Liver (tissue), 9 donors: Measurements from ENCODE around the gene DAPK2. TPM values are rescaled to one million over a fixed set of nuclear protein-coding genes. Genes with fewer than 3 reads are reported as not detected.

Source experiments
- DNase-seq: peaks from one replicate; pipeline ENCODE4 v3.0.0-alpha.2; 2017; ENCODE audit warnings: low spot score
- H3K27ac ChIP-seq, 2 donors: one replicate each; pipeline ENCODE4 v1.7.0; 2013; ENCODE audit warnings: inconsistent platforms in 2 of 2, low read length in 2 of 2, control low read depth in 1 of 2, low read depth in 1 of 2, mild to moderate bottlenecking in 1 of 2
- H3K27me3 ChIP-seq, 4 donors: one replicate each; pipeline versions ENCODE4 v1.6.1 to v1.7.0; 2013; ENCODE audit warnings: low read length in 3 of 4, inconsistent platforms in 1 of 4, mild to moderate bottlenecking in 1 of 4, moderate library complexity in 1 of 4; ENCODE audit not compliant: control insufficient read depth in 4 of 4, insufficient read depth in 4 of 4
- H3K36me3 ChIP-seq, 4 donors: one replicate each; pipeline versions ENCODE4 v1.6.1 to v1.7.0; 2013; ENCODE audit warnings: low read length in 3 of 4, mild to moderate bottlenecking in 3 of 4, low read depth in 1 of 4, moderate library complexity in 1 of 4; ENCODE audit not compliant: control insufficient read depth in 4 of 4, insufficient read depth in 3 of 4
- H3K4me1 ChIP-seq, 4 donors: one replicate each; pipeline versions ENCODE4 v1.6.1 to v1.7.0; 2013; ENCODE audit warnings: low read length in 3 of 4, mild to moderate bottlenecking in 3 of 4, moderate library complexity in 1 of 4; ENCODE audit not compliant: control insufficient read depth in 4 of 4, insufficient read depth in 4 of 4
- H3K4me3 ChIP-seq, 3 donors: one replicate each; pipeline versions ENCODE4 v1.6.1 to v1.7.0; 2013; ENCODE audit warnings: low read length in 3 of 3, control low read depth in 1 of 3, low read depth in 1 of 3, mild to moderate bottlenecking in 1 of 3
- H3K9ac ChIP-seq, 2 donors: one replicate each; pipeline ENCODE4 v1.7.0; 2013; ENCODE audit warnings: low read length in 2 of 2, mild to moderate bottlenecking in 2 of 2, moderate library complexity in 2 of 2, control low read depth in 1 of 2, low read depth in 1 of 2
- H3K9me3 ChIP-seq, 4 donors: one replicate each; pipeline versions ENCODE4 v1.6.1 to v1.7.0; 2013; ENCODE audit warnings: low read length in 3 of 4; ENCODE audit not compliant: control insufficient read depth in 4 of 4
- ATF3 ChIP-seq: IDR thresholded peaks from 2 replicates; pipeline ENCODE4 v1.6.1; 2016; ENCODE audit warnings: antibody characterized with exemption
- EGR1 ChIP-seq, 2 donors: IDR thresholded peaks; 2 replicates each; pipeline ENCODE4 v1.6.1; 2016 to 2018; ENCODE audit warnings: antibody characterized with exemption in 2 of 2, low read depth in 2 of 2
- FOXA1 ChIP-seq: IDR thresholded peaks from 2 replicates; pipeline ENCODE4 v1.6.1; 2016; ENCODE audit warnings: antibody characterized with exemption
- FOXA2 ChIP-seq: IDR thresholded peaks from 2 replicates; pipeline ENCODE4 v1.6.1; 2016; ENCODE audit warnings: antibody characterized with exemption
- GABPA ChIP-seq, 2 donors: IDR thresholded peaks in 1 of 2; conservative IDR thresholded peaks in 1 of 2; 2 replicates each; pipeline ENCODE4 v1.6.1; 2016; ENCODE audit warnings: antibody characterized with exemption in 2 of 2, mild to moderate bottlenecking in 1 of 2, moderate library complexity in 1 of 2
- HNF4A ChIP-seq, 2 donors: conservative IDR thresholded peaks; 2 replicates each; pipeline ENCODE4 v1.6.1; 2016; ENCODE audit warnings: antibody characterized with exemption in 2 of 2, mild to moderate bottlenecking in 2 of 2
- HNF4G ChIP-seq: IDR thresholded peaks from 2 replicates; pipeline ENCODE4 v1.6.1; 2016; ENCODE audit warnings: antibody characterized with exemption
- JUND ChIP-seq, 2 donors: IDR thresholded peaks; 2 replicates each; pipeline ENCODE4 v1.6.1; 2016; ENCODE audit warnings: antibody characterized with exemption in 2 of 2
- NR2F2 ChIP-seq: IDR thresholded peaks from 2 replicates; pipeline ENCODE4 v1.6.1; 2016; ENCODE audit warnings: antibody characterized with exemption
- REST ChIP-seq: IDR thresholded peaks from 2 replicates; pipeline ENCODE4 v1.6.1; 2016; ENCODE audit warnings: antibody characterized with exemption, mild to moderate bottlenecking
- RXRA ChIP-seq, 2 donors: IDR thresholded peaks; 2 replicates each; pipeline ENCODE4 v1.6.1; 2017 to 2018; ENCODE audit warnings: antibody characterized with exemption in 2 of 2, mild to moderate bottlenecking in 1 of 2
- TAF1 ChIP-seq: conservative IDR thresholded peaks from 2 replicates; pipeline ENCODE4 v1.6.1; 2016; ENCODE audit warnings: antibody characterized with exemption, mild to moderate bottlenecking
- WGBS: extraction: QIAGEN DNeasy Blood & Tissue Kit; methylation state at CpG from one replicate; pipeline ENCODE4 v1.1.7; 2013; 5-methylcytosine and 5-hydroxymethylcytosine counted together
- polyA plus RNA-seq, 2 donors: library from polyadenylated mRNA; stranded (reverse) in 1 of 2; unstranded in 1 of 2; fragments of 200-250 nt in 1 of 2; fragments of >200 nt in 1 of 2; fragmentation: Nextera tagmentation in 1 of 2; extraction: Ambion mirVana in 1 of 2; gene quantifications; one replicate each; pipeline versions ENCODE4 v1.2.1 to v1.2.3, GENCODE V29; 2013 to 2015
- total RNA-seq, 2 donors: library from RNA; depleted of rRNA; stranded (reverse); fragments of >200 nt; gene quantifications; one replicate each; pipeline ENCODE4 v1.2.3, GENCODE V29; 2014
- TF ChIP-seq, protein P1 (sequence below): IDR thresholded peaks from 2 replicates; pipeline ENCODE4 v1.6.1; 2016; ENCODE audit warnings: antibody characterized with exemption
- TF ChIP-seq, protein P2 (sequence below): IDR thresholded peaks from 2 replicates; pipeline ENCODE4 v1.6.1; 2016; ENCODE audit warnings: antibody characterized with exemption
- donor health status: healthy.
- donor health status: healthy.
- donor health status: healthy.
- donor health status: healthy.
- donor health status: healthy.

DAPK2 gene
- total and polyA plus RNA-seq, 4 donors = 1.0 to 3.6 (median 1.1) TPM

DNA sequence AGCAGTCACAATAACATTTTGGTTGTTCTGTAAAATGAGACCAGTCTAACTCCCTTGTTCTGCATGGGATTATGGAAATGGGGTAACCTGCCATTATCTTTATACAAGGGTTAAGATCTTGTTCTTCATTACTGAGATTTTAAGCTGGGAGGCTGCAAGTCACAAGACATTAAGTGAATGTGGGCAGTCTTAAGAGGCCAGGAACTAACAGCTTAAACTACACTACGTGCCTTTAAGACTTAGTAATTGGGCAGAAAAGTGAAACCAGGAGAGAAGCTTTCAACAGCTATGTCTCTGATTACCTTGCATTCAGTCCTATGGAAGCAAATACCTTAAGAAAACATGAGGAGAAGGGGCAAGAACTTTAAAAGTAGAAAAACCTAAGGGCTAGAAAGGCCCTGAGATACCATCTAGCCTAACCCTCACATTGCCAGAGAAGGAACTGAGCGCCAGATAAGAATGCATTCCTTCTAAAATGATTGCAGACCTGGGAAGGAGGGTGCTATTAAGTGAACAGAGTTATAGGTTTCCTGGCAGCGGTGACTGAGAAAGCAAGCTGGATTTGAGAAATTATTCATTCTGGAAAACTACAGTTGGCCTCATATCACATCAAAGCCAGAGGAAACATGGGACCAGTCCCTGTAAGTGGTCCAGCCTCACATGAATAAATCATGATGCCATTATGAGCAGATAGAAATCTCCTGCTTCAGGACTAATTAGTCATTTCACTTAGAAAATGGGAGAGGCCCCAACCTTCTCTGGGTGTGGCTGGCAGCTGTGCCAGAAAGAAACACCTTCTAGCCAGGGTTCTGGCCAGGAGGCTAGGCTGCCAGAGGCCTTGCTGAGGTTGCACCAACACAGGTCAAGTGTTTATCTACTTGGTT lies 32.9 kb downstream of the DAPK2 start:
- no peak overlapping the region for H3K27ac ChIP-seq

DNA sequence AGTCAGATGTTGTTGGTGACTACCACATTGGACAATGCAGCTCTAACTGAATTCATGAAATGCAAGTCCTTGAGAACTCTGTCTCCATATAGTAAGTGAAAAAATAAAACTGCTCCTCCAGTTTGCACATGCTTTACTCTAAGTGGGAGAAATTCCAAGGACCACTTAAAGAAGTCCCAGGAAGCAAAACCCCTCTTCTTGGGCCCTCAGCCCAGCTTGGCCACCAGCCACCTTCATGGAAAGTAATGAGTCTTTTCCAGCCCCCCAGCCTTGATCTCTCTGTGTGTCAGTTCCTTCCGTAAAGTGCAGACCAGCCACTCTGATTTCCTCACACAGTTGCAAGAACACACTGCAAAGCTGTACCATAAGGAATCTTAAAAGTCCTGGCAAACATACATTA lies 34.5 kb downstream of the DAPK2 start:
- Histone ChIP-seq H3K36me3 (no peaks in the 10 kb centered on the region), H3K27ac (no peak overlapping the region), H3K9me3 (no peaks in the 10 kb centered on the region), H3K4me3 (no peak overlapping the region), H3K4me1 (peaks cover 0 to 18% (median 6%) of the 10 kb centered on the region in 4 donors), H3K9ac (no peak overlapping the region), H3K27me3 (no peaks in the 10 kb centered on the region)
- WGBS = 83% methylated on average over 1 of the region's 1 CpG
- no peak for DNase-seq
- no peak for TF ChIP-seq RXRA (IDR thresholded peaks at IDR 0.05)
- TF ChIP-seq GABPA (IDR thresholded peaks at IDR 0.05 in 1 of 2, conservative IDR thresholded peaks at IDR 0.05 in 1 of 2) = no peak
- TF ChIP-seq EGR1 (IDR thresholded peaks at IDR 0.05; ENCODE audit: low read depth in 2 of 2) = no peak
- TF ChIP-seq, protein P1, sequence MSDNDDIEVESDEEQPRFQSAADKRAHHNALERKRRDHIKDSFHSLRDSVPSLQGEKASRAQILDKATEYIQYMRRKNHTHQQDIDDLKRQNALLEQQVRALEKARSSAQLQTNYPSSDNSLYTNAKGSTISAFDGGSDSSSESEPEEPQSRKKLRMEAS = no peak
- TF ChIP-seq ATF3 = no peak
- TF ChIP-seq, protein P2, sequence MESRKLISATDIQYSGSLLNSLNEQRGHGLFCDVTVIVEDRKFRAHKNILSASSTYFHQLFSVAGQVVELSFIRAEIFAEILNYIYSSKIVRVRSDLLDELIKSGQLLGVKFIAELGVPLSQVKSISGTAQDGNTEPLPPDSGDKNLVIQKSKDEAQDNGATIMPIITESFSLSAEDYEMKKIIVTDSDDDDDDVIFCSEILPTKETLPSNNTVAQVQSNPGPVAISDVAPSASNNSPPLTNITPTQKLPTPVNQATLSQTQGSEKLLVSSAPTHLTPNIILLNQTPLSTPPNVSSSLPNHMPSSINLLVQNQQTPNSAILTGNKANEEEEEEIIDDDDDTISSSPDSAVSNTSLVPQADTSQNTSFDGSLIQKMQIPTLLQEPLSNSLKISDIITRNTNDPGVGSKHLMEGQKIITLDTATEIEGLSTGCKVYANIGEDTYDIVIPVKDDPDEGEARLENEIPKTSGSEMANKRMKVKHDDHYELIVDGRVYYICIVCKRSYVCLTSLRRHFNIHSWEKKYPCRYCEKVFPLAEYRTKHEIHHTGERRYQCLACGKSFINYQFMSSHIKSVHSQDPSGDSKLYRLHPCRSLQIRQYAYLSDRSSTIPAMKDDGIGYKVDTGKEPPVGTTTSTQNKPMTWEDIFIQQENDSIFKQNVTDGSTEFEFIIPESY = no peak
- TF ChIP-seq TAF1 = no peak
- no peak for TF ChIP-seq HNF4A (conservative IDR thresholded peaks at IDR 0.05)
- TF ChIP-seq HNF4G = no peak
- TF ChIP-seq FOXA2 = no peak

More for the DNA sequence above, 32.9 kb downstream of the DAPK2 start:
- H3K9ac ChIP-seq = no peak overlapping the region
- no peak overlapping the region for H3K4me3 ChIP-seq
- TF ChIP-seq, protein P2 = no peak
- TF ChIP-seq JUND (IDR thresholded peaks at IDR 0.05) (no peak), HNF4A (conservative IDR thresholded peaks at IDR 0.05) (no peak), TAF1 (no peak), FOXA2 (no peak), REST (no peak), FOXA1 (no peak), NR2F2 (no peak), ATF3 (no peak)
- no peaks in the 10 kb centered on the region for H3K36me3 ChIP-seq
- H3K27me3 ChIP-seq = no peaks in the 10 kb centered on the region
- peaks cover 0 to 20% (median 7%) of the 10 kb centered on the region in 4 donors for H3K4me1 ChIP-seq
- no peaks in the 10 kb centered on the region for H3K9me3 ChIP-seq
- WGBS = 86% methylated on average over 3 of the region's 3 CpGs
- no peak for DNase-seq
